Heart right ventricle (tissue), 16 donors: Measurements from ENCODE around the gene KPNA5. TPM values are rescaled to one million over a fixed set of nuclear protein-coding genes. Genes with fewer than 3 reads are reported as not detected.
"Not testable (repeated sequence)": the region's sequence is repeated elsewhere in the genome, so short reads cannot be mapped to it uniquely, and the experiment has no call there.

Experiments
- ATAC-seq, 8 donors: fragments of 200-7000 bp; cut with Tn5 transposase; one replicate each; pipeline ENCODE4 v1.9.1; 2020; ENCODE audit warnings: mild to moderate bottlenecking in 8 of 8, moderate library complexity in 8 of 8, moderate number of reproducible peaks in 1 of 8
- DNase-seq, 2 donors: peaks; one replicate each; pipeline ENCODE4 v3.0.0-alpha.2; 2020
- H3K27ac ChIP-seq, 10 donors: fragments of 200-600 bp; sonication (generic) in 2 of 10; one replicate each; pipeline versions ENCODE4 v1.5.0 to v1.8.0; 2020 to 2022; ENCODE audit warnings: mild to moderate bottlenecking in 3 of 10
- H3K27me3 ChIP-seq, 7 donors: fragments of 200-600 bp; one replicate each; pipeline ENCODE4 v1.8.0; 2021 to 2022; ENCODE audit warnings: mild to moderate bottlenecking in 2 of 7
- H3K36me3 ChIP-seq, 9 donors: fragments of 200-600 bp; sonication (generic) in 1 of 9; one replicate each; pipeline versions ENCODE4 v1.5.0 to v1.8.0; 2020 to 2022; ENCODE audit warnings: mild to moderate bottlenecking in 2 of 9
- H3K4me1 ChIP-seq, 9 donors: fragments of 200-600 bp; sonication (generic) in 1 of 9; one replicate each; pipeline versions ENCODE4 v1.5.0 to v1.8.0; 2020 to 2022; ENCODE audit warnings: mild to moderate bottlenecking in 4 of 9
- H3K4me3 ChIP-seq, 10 donors: fragments of 200-600 bp; sonication (generic) in 2 of 10; one replicate each; pipeline versions ENCODE4 v1.5.0 to v1.8.0; 2020 to 2022; ENCODE audit warnings: mild to moderate bottlenecking in 7 of 10, moderate library complexity in 2 of 10
- H3K9me3 ChIP-seq, 11 donors: fragments of 200-600 bp in 10 of 11; sonication (generic) in 2 of 11; one replicate each; pipeline versions ENCODE4 v1.5.0 to v1.8.0; 2013 to 2022; ENCODE audit warnings: mild to moderate bottlenecking in 2 of 11, control low read depth in 1 of 11, moderate library complexity in 1 of 11
- CTCF ChIP-seq, 9 donors: fragments of 200-600 bp; sonication (generic) in 2 of 9; IDR thresholded peaks; one replicate each; pipeline versions ENCODE4 v1.5.0 to v1.8.0; 2021 to 2022; ENCODE audit warnings: antibody characterized with exemption in 9 of 9, mild to moderate bottlenecking in 5 of 9, moderate library complexity in 1 of 9
- WGBS, 2 donors: extraction: QIAGEN DNeasy Blood & Tissue Kit; methylation state at CpG; one replicate each; pipeline ENCODE4 v1.1.7; 2013; ENCODE audit warnings: inconsistent platforms in 1 of 2; 5-methylcytosine and 5-hydroxymethylcytosine counted together
- intact Hi-C, 10 donors: fragments of 100-400 bp; cut with DNase I; formaldehyde crosslinking; loops; one replicate each; pipeline versions ENCODE4 v1.11.1 to v1.14.2; 2022
- polyA plus RNA-seq, 2 donors: library from polyadenylated mRNA; stranded (reverse); fragments of 200-250 nt; gene quantifications; one replicate each; pipeline ENCODE4 v1.2.3, GENCODE V29; 2013
- total RNA-seq, 10 donors: library from RNA; stranded (reverse); fragmentation: NEBNext Ultra II Directional in 3 of 10; extraction: Animal tissue kit (Norgen Biotek cat#: 25700) in 3 of 10; gene quantifications; one replicate each; pipeline versions ENCODE4 v1.2.1 to v1.2.4, GENCODE V29; 2021 to 2023
- donor health status: Arrhythmogenic right ventricular cardiomyopathy.
- donor health status: ischemic (EF 13 %, LVEDD 7.1; RV severe dilation, severe dysfunction).
- donor health status: healthy with polysubstance abuse.
- donor health status: DM: no; HTN: yes; CAD: no.
- donor health status: DM: no; HTN: no; CAD: no.
- donor health status: ischemic (EF 25% LVEDD 6.9; RV normal size, moderate dysfunction).
- donor health status: ischemic (EF 25% LVEDD 5.7; RV mildly dilated, moderate dysfunction).
- donor health status: healthy.
- donor health status: DM: yes; HTN: yes; CAD: no.
- donor health status: Ischemic cardiomyopathy.
- donor health status: ischemic (EF 35%, LVEDD 5.7; RV mildly dilated, moderate dysfunction).
- donor health status: nonischemic (EF 11% LVEDD 7.7; RV severe dilation, severe dysfunction).
- donor health status: DM: yes; HTN: yes; CAD: no.
- donor health status: PGD.
- donor health status: ischemic (EF 29% LVEDD 5.4; RV normal size, mild dysfunction).
- donor health status: nonischemic (EF 23%, LVEDD 6.1; RV moderate dilation, normal function).

KPNA5 gene
- total and polyA plus RNA-seq, 12 donors: 1.0 to 11.7 (median 7.9) TPM

DNA sequence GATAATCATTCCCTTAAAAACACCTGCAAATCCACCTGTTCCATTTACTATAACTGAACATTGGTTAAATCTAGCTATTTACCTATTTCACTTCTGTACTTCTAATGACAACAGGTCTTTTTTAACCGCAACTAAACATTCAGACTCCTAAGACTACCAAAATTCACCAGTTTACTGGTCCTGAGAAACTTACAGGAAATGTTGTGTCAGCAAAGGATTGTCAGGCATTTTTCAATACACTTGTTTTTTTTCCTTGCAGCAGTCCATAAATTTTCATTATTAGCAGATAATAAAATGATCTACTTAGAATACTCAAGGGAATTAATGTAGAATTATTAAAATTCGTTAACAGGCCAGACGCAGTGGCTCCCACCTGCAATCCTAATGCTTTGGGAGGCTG lies 17.7 kb upstream of the KPNA5 start:
- Histone ChIP-seq H3K36me3 (peaks cover 0 to 18% (median 0%) of the 10 kb centered on the region in 9 donors), H3K27ac (no peak overlapping the region), H3K9me3 (no peaks in the 10 kb centered on the region), H3K4me1 (peaks cover 3 to 38% (median 29%) of the 10 kb centered on the region in 9 donors), H3K4me3 (no peak overlapping the region), H3K27me3 (no peaks in the 10 kb centered on the region)
- TF ChIP-seq CTCF (IDR thresholded peaks at IDR 0.05): no peak
- ATAC-seq (no peak), DNase-seq (no peak)
- intact Hi-C loops: loop anchor here in 1 of 10 donors (10.0 kb wide), 1 partner anchor 89 kb away; the partner anchor contains the start of gene RWDD1
- 96% methylated on average over 3 of the region's 3 CpGs for WGBS, 2 donors

GRCh38 chr6:116664169-116664568 lies 16.8 kb upstream of the KPNA5 start:
- not testable (repeated sequence) for ATAC-seq, H3K9me3 ChIP-seq, H3K4me3 ChIP-seq, DNase-seq, H3K27me3 ChIP-seq, H3K36me3 ChIP-seq, H3K27ac ChIP-seq
- 100% methylated on average over 2 of the region's 2 CpGs for WGBS, 2 donors
- H3K4me1 ChIP-seq: peaks cover 3 to 38% (median 29%) of the 10 kb centered on the region in 9 donors
- intact Hi-C loops: loop anchor here in 1 of 10 donors (10.0 kb wide), 1 partner anchor 89 kb away; the partner anchor contains the start of gene RWDD1

GRCh38 chr6:116665464-116665863 lies 15.5 kb upstream of the KPNA5 start:
- no peaks in the 10 kb centered on the region for H3K9me3 ChIP-seq
- DNase-seq (no peak), ATAC-seq (no peak)
- intact Hi-C loops: loop anchor here in 1 of 10 donors (10.0 kb wide), 1 partner anchor 91 kb away; the partner anchor contains the start of gene RWDD1
- H3K4me3 ChIP-seq: no peak overlapping the region
- H3K27me3 ChIP-seq: no peaks in the 10 kb centered on the region
- peaks cover 3 to 38% (median 29%) of the 10 kb centered on the region in 9 donors for H3K4me1 ChIP-seq
- no peaks in the 10 kb centered on the region for H3K36me3 ChIP-seq
- H3K27ac ChIP-seq: no peak overlapping the region
- TF ChIP-seq CTCF (IDR thresholded peaks at IDR 0.05): no peak
- WGBS, 2 donors: 84 to 89% methylated on average over 7 of the region's 7 CpGs

DNA sequence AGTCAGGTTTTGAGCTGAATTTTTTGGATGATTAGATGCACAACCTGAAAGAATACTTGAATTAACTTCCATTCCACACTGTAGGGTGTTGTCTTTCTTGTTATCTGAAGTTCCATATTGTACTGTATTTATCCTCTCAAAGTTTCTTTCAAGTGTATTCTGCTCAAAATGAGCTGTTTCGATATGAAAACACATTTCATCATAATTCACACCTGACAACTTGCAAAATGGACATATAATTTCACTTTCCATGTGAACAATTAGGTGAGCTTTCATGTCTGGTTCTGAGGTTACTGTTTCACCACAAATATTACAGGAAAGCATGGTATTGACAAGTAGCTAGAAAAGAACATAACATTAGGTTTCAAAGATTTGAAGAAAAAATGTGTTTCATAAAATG lies 14.1 kb upstream of the KPNA5 start:
- ATAC-seq (no peak), DNase-seq (no peak)
- Histone ChIP-seq H3K36me3 (no peaks in the 10 kb centered on the region), H3K9me3 (no peaks in the 10 kb centered on the region), H3K4me3 (peak overlapping the region in 1 of 10 donors; percentile 89), H3K4me1 (peaks cover 3 to 38% (median 29%) of the 10 kb centered on the region in 9 donors), H3K27ac (no peak overlapping the region), H3K27me3 (no peaks in the 10 kb centered on the region)
- no peak for TF ChIP-seq CTCF (IDR thresholded peaks at IDR 0.05)
- 84 to 88% methylated on average over 1 of the region's 1 CpG for WGBS, 2 donors
- intact Hi-C loops: loop anchor here in 1 of 10 donors (10.0 kb wide), 1 partner anchor 92 kb away; the partner anchor contains the start of gene RWDD1

- Histone ChIP-seq H3K27ac (peak overlapping the region in 5 of 10 donors; percentile 30 to 85 (median 68)), H3K9me3 (no peaks in the 10 kb centered on the region), H3K4me3 (peak overlapping the region; percentile 48 to 94 (median 78)), H3K4me1 (peaks cover 3 to 38% (median 29%) of the 10 kb centered on the region in 9 donors), H3K36me3 (no peaks in the 10 kb centered on the region), H3K27me3 (no peaks in the 10 kb centered on the region)
- WGBS, 2 donors: 30 to 32% methylated on average over 3 of the region's 3 CpGs
- DNase-seq (no peak), ATAC-seq (no peak)
- TF ChIP-seq CTCF (IDR thresholded peaks at IDR 0.05): no peak
- intact Hi-C loops: loop anchor here in 1 of 10 donors (10.0 kb wide), 1 partner anchor 93 kb away; the partner anchor contains the start of gene RWDD1
Measured at GRCh38 chr6:116667623-116668022, 13.4 kb upstream of the KPNA5 start.
